Esophagus mucosa (tissue), 1 donor: Measurements from ENCODE around the gene ERG. TPM values are rescaled to one million over a fixed set of nuclear protein-coding genes. Genes with fewer than 3 reads are reported as not detected.

Source experiments
- ATAC-seq: fragments of 200-7000 bp; cut with Tn5 transposase; one replicate; pipeline ENCODE4 v1.9.1; 2020
- total RNA-seq: library from RNA; stranded (reverse); gene quantifications from one replicate; pipeline ENCODE4 v1.2.4, GENCODE V29; 2023
- donor health status: DM: yes; HTN: yes; CAD: no.

The ERG gene
- total RNA-seq, 1 donor from 2014 or later, result 5.1 TPM

DNA sequence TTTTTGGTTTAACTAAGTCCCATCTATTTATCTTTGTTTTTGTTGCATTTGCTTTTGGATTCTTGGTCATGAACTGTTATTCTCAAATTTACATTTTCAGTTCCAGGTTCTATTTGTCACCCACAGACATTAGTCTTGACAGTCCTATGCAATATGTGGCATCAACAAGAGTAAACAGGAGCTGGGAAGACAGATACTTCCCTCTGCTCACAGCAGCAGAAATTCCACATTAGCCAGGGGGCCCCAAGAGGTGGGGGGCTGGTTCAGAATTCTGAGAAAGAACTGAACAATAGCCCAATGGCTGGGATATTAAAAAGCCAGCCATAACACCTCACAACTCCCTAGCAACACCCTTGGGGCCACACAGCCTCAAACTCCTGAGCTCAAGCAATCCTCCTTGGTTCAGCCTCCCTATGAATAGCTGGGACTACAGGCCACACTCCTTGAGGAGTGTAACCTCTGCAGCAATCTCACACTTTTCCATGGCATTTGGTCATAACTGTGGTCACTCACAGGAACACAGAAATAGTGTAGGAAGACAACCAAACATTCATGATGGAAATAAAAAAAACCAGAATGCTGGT, 67.8 kb downstream of the ERG start:
- no peak for ATAC-seq

DNA sequence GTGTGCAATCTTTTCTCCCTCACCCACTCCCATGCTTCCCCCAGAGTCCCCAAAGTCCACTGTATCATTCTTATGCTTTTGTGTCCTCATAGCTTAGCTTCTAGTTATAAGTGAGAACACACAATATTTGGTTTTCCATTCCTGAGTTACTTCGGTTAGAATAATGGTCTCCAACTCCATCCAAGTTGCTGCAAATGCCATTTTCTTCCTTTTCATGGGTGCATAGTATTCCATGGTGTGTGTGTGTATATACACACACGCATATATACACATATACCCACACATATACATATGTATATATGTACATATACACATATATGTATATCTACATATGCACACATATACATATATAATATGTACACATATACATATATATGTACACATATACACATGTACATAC, 69.3 kb downstream of the ERG start:
- no peak for ATAC-seq

DNA sequence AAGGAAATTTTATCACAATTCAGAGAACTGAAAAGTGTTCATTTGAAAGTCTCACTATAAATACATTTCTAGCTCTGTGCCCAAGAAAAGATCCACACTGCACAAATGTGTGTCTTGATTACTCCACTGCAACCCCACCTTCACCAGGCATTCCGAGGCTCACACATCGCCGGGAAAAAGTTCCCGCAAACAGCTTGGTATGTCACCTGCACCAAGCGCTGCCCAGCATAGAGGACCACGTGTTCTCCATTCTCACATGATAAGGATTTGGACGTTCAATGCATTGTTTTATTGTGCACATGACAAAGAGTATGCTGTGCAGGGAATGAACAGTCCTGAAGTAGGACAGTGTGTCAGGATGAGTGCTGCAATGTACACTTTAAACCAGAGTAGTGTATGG, 70.1 kb downstream of the ERG start:
- no peak for ATAC-seq

DNA sequence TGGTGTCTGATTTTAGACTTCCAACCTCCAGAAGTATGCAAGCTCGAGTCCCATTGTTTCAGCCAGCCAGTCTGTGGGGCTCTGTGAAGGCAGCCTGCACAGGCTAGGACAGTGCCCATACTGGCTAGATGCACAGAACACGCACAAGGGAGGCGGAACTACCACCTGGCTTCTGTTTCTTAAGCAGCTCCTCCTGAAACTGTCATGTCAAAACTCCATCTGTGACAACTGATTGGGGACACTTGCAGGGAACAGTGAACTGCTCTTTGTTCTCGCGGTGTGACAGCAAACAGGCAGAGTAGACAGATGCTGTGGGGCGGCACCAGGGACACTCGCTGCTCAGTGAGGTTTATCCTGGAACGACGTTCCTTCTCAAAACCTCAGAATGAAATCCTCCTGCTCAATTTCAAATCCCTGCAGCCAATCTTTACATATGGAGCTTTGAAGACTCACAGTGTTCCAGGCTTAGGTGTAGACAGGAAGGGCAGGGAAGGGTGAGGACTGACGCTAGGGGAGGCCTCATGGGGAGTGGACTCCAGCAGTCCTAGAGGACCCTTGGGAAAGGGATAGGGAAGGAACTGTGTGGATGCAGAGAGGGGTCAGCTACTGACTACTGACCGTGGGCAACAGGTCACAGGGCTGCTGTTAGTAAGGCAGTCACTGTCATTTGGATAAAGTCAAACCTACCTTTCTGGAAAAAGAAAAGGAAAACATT, 73.8 kb downstream of the ERG start:
- ATAC-seq, result no peak

DNA sequence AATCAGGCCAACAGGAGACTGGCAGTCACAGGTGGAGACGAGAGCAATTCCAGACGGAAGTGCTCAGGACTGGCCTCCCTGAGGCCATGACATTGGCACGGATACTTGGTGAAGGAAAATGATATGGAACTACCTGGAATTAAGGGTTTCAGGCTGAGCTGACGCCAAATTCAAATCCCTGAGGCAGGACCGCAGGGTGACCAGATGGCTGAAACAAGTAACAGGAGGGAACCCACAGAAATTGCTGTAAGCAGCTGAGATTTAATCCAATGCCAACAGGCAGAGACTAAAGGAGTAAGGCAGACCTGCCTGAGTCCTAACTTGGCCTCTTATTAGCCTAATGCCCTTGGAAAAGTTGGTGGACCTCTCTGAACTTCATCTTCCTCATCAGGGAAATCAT, 76.2 kb downstream of the ERG start:
- ATAC-seq, result no peak

DNA sequence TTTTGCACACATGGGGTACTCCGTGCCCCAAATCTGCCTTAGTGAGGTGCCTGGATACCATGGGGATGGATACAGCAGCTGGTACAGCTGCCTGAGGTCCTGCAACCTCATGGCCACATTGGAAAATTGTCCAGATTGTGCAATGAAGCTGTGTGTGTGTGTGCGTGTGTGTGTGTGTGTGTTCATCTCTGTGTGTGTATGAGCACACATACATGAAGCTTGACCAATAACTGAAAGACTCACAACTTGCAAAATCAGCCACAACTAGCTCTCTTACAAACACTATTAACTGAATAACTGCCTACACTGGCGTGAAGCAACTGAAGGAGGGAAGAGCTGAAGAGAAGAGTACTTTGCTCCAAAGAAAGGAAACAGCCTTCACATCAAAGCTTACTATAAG, 78.1 kb downstream of the ERG start:
- no peak for ATAC-seq

DNA sequence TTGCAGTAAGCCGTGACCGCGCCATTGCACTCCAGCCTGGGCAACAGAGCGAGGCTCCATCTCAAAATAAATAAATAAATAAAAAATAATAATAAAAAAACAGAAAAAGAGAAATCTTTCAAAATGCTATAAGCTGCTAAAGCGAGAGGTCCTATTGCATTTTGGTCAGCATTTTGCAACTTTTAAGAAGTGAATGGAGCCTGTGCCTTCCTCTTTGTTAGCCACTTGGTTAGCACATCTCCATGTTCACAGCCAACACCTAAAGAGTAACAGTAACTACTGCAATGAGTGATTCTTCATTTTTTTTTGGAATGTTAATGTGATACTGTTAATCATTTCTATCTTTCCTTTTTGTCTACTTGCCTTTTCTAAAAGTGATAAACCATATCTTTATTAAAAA, 80.6 kb downstream of the ERG start:
- no peak for ATAC-seq

DNA sequence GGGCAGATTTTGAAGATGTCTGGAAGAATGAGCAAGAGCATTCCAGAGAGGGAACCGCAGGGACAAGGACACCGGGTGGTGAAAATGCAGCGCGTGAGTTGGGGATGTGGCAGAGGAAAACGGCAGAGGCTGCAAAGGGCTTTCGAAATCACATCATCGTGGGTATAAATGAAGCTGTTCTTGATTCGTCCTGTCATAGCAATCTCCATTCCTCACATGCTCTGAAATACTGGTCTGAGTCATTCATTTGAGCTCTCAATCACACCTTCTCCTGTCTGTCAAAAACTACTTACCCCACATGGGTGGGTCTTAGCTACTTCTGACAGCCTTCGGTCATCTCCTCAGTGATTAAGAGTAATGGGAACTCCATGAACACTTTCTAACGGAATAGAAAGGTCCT, 81.5 kb downstream of the ERG start:
- ATAC-seq, result no peak

DNA sequence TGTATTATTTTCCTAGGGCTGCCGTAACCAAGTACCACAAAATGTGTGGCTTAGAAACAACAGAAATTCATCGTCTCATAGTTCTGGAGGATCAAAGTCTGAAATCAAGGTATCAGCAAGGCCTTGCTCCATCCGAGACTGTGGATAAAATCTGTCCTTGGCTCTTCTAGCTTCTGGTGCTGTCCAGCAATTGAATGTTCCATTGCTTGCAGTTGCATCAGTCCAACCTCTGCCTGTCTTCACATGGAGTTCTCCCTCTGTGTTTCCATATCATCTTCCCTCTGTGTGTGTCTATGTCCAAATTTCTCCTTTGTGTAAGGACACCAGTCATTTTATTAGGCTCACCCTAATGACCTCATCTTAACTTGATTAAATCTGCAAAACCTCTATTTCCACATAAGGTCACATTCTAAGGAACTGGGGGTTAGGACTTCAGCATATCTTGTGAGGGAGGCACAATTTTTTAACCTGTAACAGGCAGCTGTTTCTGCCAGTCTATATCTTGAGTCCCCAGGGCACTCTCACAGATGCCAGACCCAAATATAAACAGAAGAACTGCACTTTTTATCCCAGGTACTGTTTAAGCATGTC, 84.2 kb downstream of the ERG start:
- no peak for ATAC-seq

DNA sequence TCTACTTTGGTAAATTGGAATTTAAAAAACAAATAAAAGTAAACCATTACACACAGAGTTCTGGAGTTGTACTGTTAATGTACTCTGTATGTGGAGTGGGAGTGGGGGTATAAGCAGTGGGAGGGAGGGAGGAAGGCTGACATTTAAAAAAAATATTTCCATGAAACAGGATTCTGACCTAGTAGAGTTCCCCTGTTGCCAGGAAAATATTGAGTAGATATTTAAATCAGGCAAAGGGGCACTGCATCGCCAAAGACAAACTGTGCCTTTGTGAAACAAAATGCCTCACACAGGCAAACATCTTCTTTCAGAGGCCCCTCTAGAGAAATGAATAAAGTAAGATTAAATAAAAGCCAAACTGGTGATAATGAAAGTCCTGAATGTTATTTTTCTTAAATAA, 87.8 kb downstream of the ERG start:
- no peak for ATAC-seq

DNA sequence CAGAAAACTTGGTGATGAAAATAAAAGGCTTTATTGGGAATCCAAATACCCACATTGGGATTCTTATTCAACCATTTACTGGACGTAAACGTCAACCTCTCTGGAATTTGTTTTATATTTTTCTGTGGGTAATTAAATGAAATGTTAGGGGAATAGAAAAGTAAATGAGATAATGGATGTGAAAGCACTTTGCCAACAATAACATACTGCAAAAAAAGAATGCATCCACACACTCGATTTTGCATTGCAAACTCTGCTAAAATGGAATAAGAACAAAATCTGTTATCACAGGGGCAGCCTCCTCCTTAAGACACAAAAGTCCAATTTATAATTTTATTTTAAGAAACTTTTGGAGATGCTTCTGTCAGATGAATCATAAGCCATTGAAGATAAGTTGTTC, 88.4 kb downstream of the ERG start:
- no peak for ATAC-seq

DNA sequence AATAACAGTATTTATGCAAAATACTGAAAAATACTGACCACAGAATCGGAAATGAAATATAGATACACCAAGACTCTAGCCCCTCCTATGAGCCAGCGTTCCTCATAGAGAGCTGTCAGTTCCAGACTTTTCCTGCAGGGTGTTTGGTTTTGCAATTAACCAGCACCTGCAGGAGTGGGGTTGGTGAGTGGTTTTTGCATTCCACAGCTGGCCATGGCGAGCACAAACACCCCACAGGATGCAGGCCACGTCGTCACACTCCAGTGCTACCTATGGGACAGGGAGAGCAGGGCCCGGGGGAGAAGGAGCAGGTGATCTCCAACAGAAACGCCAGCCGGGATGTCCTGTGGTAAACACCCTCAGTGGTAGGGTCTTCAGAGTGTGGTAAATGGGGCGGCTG, 94.1 kb downstream of the ERG start:
- ATAC-seq, result no peak

DNA sequence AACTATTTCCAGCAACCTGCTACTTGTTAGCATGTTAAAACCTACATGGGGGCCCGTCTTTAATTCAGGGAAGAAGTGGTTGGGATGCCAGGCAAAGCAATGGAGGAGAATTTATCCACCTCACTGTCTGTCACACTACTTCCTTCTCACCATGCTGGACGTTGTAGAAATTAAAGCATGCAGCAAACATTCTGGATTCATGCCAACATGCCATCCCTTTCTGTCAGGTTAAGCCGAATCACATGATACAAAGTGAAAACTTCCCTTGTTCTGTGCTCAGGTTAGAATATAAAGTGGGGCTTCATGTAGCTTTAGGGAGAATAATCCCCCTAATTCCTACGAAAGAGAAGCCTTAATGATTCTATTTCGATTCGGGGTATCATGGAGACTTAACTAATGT, 95.5 kb downstream of the ERG start:
- ATAC-seq, result no peak

DNA sequence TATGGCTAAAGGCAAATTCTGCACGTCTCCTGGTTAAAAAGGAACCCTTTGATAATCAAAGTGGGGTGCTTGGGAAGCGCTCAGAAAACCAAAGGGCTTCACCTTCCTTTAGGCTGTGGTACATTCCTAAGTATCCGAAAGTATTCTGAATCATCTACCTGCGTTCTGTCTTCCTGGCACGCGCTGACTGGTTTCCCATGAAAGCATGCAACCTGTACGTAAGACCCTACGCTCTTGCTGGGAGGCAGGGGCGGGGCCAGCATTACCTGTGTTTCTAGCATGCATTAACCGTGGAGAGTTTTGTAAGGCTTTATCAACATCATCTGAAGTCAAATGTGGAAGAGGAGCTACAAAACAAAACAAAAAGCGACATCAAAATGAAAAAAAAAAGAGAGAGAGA, 96.0 kb downstream of the ERG start:
- ATAC-seq, result no peak

DNA sequence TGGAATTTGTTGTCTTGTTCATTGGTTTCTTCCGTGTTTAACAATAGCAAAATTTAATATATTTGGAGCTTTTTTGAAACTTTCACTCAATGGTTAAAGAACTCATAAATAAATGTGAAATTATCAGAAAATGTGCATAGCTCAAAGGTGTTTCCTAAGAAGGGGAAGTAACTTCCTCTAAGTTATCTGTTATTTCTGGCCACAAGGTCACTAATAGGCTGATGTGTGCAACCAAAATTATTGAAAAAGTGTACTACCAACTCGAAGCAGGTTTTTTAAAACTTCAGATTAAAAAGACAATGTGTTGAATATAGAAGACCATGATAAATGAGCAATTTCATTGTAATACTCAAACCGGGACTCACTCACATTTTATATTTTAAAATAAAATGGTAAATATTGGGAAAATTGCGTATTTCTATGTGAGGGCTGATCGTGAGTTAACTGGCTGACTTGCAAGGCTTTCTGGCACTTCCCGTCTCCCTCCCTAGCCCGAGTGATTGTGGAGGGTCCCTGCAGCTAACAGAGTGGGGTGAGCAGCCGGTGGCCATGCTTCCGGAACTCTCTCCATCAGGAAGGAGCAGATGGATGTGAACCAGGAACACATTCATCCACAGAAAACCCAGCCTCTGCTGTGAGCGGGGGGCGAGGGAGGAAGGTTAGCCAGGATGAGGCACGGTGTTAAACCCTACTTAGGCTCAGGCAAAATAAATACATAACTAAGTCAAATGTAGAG, 96.9 kb downstream of the ERG start:
- no peak for ATAC-seq

DNA sequence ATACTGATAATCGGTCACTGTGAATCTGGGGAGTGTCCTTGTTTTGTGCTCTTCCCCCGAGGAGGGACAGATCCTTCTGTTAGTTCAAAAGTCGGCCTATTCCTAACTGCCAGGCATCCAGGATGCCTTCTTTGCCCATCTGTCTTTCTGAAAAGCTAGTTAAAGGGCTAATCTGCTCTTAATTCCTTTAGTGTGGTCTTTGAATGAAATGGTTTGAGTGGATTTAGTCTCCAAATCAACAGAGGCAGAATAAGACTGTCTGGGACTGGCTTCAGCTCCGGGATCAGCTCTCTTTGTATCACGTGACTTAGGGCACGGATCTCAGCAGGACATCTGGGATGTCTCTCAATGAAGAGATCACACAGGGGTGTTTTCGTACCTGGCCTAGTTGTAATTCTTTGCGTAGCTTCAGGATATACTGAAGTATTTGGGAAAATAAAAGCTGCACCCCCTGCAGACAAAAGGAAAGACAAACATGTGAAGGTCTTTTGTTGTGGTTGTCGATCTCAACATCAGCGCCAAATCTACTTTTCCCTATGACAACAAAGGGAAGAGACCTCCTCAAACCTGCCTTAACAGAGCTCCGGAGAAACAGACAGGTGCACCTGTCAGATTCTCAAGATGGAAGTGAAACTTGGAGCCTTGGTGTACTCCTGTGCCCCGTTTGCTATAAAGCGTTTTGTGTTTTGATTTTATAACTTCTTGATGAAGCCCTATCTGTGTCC, 97.9 kb downstream of the ERG start:
- ATAC-seq, result no peak

DNA sequence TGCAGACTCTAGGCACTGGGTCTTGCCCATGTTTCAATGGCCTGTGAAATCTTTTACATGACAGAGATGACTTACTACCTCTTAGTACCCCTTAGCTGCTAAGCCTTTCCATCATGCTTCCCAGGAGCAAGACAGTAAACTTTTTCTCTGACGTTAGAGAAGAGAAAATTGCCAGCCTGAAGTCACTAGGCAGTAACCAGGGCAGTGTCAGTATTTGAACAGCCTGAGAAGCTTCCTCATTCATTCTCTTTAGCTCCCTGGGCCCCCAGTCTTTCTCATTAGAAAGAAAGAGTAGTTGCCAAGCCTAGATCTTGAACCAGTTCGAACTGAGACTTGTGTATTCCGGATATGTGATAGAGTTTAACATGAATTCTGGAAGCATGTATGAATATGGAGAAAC, 99.2 kb downstream of the ERG start:
- no peak for ATAC-seq

DNA sequence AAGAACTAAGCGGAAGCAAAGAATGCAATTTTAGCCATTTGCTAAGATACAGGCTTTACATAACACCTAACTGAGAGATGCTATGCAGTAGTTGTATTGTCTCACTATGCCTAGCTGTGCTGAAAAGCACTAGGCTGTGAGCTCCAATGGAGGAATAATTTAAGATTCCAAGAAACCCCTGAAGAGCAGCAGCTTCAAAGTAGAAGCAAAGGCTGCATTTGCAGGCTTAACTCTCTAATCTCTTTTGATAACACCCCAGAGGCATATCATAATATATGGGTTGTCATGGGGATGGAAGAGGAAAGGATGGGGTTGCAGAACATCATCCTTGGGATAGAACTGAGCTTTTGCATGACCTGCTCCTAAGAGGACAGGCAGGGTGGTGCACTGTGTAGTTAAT, 102.0 kb downstream of the ERG start:
- ATAC-seq, result no peak

DNA sequence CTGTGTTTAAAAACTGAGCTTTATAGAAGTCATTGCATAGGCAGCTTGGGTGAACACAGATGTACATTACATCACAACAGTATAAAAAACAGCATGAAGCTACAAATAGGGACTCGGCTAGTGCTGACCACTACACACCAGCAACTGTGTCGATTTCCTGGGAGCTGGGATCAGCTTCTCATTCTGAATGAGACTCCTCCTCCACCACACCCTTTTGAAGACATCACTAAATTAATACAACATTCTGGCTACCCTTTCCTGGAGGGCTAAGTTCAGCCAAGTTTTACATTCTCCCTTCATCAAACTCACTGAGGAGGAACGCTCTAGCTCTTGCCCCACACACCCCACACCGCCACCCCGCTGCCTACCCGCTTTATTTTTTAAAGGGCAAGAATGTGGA, 102.7 kb downstream of the ERG start:
- ATAC-seq, result no peak

DNA sequence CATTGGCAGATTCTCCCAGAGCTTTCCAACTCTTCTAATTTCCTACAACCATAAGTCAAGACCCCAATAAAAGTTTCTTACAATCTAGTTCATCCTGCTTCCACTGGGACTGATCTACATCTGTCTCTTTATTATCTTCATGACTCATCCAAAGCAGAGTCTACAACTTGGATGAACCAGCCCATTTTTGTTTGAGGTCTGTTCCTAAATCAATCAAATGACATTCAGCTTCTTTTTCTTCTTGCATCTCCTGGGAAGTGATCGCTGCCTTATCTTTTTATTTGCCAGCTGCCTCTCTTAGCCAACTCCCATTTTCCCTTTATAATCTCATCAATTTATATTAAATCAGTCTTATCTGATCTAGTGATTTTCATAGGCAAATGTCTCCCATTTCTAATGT, 105.6 kb downstream of the ERG start:
- ATAC-seq, result no peak

DNA sequence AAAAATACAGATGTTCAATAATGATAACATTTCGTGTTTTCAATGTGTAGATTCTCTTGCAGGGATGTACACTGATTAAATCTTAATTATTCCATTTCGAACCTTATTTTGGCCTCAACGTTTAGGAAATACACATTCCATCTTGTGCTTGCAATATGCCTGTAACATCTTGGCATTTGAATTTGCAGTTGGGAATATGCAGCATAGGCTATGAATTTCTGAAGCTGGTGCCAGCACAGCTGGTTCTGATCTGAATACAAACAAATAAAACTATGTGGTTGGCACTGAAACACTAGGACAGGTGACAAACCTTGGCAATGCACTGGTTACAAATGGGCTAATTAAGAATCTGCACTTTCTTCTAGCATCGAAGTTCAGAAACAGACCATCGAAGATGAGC, 108.4 kb downstream of the ERG start:
- ATAC-seq, result no peak

DNA sequence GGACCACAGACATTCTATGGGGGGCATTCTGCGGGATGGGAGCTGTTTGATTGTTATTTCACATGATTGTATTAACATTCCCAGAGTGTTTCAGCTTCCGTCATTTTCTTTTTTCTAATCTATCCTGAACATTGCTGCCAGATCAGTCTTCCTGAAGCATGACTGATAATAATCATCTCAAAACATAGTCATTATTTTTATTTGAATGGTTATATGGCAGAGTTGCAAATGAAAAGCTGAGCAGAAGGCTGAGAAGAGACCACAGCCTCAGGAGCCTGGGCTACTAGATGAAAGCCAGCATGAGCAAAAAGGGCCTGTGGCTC, 109.0 kb downstream of the ERG start:
- no peak for ATAC-seq

DNA sequence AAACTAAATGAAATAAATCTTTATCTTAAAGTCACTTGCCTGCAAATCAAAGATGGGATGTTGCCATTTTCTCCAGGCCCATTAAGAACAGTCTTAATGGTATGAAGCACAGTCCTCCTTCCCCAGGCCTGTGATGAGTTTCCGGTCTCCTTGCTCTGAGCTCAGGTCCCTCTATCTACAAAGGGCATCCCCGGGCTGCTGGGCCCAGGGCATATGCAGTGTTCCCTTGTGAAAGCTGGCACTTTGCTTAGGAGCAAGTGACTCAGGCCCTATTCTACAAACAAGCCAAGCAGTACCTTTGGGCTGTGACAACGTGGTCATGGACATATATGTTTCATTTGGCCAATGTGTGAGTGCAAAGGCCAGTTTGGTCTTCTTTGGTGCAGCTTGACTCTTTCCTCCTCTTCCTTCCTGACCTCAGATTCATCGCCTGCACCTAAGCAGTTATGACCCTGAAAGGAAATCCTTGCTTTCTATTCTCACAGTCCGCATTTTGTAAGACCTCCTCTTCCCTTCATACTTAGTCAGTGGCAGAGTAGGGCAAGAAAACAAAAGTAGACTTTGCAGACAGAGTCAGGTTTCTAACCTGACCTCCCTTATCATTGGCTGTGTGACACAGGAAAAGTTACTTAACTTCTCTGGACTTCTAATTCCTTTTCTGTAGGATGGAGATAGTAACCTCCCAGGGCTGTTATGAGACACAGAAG, 109.5 kb downstream of the ERG start:
- ATAC-seq, result no peak
